ENCODE results near the gene PLEKHF1. TPM values are rescaled to one million over a fixed set of nuclear protein-coding genes. Genes with fewer than 3 reads are reported as not detected.

The PLEKHF1 gene
- total RNA-seq, 1 experiment from 2014 or later: 13.9 TPM

DNA sequence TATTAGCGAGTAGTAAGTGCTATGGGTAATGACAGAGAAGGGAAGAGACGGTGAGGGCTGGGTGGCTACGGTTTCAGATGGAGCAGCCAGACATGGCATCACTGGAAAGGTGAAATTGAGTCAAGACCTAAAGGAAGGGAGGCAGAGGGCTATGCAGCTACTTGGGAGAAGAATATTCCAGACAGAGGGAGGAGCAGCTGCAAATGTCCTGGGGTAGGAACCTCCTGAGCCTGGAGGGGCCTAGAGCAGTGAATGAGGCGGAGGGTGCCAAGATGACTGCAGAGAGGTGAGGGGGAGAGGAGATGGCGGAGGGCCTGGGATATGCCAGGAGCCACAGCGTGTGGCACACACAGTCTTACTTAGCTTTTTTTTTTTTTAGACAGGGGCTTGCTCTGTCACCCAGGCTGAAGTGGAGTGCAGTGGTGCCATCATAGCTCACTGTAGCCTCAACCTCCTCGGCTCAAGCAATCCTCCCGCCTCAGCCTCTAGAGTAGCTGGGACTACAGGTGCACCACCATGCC lies 21.1 kb downstream of the PLEKHF1 start:
- in situ Hi-C loops (cut with HindIII; ENCODE audit: low pct_unique_long_range_greater_than_20kb, low sequenced_read_pairs): no loop called here
- DNase-seq (ENCODE audit: low read depth, low spot score): no peak

DNA sequence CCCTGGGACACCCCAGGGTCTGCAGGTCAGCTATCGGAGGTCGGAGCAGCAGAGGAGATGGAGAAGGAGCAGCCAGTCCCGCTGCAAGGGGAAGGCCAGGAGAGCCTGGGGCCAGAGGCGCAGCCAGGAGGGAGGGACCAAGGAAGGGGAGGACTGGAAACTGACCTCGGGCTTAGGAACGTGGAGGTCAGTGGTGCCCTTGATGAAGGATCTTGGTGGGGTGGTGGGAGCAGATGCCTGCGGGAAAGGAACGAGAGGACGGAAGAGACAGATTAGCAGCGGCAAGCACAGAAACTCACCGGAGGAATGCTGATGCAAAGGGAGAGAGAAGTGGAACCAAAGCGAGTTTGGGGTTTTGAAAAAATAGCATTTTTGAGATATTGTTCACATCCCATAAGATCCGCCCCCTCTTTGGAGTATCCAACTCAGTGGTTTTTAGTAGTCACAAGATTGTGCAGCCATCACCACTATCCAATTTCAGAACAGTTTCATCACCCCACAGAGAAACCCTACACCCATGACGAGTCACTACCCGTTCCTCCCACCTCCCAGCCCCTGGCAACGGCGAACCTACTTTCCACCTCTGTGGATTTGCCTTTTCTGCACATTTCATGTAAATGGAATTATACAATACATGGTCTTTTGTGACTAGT lies 22.1 kb downstream of the PLEKHF1 start:
- DNase-seq (ENCODE audit: low read depth, low spot score): no peak
- in situ Hi-C loops (cut with HindIII; ENCODE audit: low pct_unique_long_range_greater_than_20kb, low sequenced_read_pairs): no loop called here

DNA sequence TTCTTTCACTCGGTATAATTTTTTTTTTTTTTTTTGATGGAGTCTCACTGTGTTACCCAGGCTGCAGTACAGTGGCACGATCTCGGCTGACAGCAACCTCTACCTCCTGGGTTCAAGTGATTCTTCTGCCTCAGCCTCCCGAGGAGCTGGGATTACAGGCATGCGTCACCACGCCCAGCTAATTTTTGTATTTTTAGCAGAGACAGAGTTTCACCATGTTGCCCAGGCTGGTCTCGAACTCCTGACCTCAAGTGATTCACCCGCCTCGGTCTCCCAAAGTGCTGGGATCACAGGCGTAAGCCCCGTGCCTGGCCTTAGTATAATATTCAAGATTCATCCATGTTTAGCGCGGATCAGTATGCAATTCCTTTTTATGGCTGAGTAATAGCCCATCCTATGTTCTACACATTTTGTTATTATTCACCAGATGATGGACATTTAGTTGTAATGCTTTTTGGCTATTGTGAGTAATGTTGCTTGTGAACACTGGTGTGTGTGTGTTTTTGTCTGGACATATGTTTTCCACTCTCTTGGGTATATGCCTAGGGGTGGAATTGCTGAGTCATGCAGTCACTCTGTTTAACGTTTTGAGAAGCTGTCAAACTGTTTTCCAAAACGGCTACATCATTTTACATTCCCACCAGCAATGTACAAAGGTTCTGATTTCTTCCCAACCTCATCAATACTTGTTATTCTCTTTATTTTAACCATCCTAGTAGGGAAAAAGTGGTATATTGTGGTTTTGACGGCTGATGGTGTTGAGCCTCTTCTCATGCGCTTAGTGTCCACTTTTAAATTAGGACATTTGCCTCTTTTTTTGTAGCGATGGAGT lies 22.9 kb downstream of the PLEKHF1 start:
- in situ Hi-C loops (cut with HindIII; ENCODE audit: low pct_unique_long_range_greater_than_20kb, low sequenced_read_pairs): no loop called here
- no peak for DNase-seq (ENCODE audit: low read depth, low spot score)

DNA sequence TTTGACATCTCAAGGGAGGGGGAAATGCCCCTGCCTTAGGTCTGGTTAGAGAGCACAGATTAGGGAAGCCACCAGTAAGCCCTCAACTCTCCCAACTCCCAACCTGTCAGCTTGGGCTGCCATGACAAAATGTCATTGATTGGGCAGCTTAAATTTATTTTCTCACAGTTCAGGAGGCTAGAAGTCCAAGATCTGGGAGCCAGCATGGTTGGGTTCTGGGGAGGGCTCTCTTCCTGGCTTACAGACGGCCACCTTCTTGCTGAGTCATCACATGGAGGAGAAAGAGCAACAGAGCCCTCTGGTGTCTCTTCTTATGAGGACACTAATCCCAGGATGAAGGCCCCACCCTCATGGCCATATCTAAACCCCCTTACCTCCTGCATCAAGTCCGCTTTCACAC lies 25.6 kb downstream of the PLEKHF1 start:
- in situ Hi-C loops (cut with HindIII; ENCODE audit: low pct_unique_long_range_greater_than_20kb, low sequenced_read_pairs): no loop called here
- peak; percentile 81 for DNase-seq (ENCODE audit: low read depth, low spot score)

DNA sequence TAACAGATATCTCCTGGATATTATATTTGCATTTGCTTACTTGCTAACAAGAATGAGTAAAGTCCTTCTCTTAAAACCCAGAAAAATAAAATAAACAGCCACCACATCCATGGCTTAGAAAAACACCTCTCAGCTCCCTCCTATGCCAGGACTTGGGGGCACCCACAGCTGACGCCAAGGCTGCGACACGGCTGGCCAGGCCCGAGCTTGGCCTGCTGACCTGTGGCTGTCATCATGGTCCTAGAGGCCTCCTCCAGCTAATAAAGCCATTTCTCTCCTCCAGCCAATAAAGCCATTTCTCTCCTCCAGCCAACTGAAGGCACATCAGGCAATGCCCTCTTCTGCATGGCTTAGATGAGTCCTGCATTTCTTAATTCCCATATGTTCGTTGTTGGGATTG lies 28.9 kb downstream of the PLEKHF1 start:
- DNase-seq (ENCODE audit: low read depth, low spot score): no peak
- in situ Hi-C loops (cut with HindIII; ENCODE audit: low pct_unique_long_range_greater_than_20kb, low sequenced_read_pairs): no loop called here

DNA sequence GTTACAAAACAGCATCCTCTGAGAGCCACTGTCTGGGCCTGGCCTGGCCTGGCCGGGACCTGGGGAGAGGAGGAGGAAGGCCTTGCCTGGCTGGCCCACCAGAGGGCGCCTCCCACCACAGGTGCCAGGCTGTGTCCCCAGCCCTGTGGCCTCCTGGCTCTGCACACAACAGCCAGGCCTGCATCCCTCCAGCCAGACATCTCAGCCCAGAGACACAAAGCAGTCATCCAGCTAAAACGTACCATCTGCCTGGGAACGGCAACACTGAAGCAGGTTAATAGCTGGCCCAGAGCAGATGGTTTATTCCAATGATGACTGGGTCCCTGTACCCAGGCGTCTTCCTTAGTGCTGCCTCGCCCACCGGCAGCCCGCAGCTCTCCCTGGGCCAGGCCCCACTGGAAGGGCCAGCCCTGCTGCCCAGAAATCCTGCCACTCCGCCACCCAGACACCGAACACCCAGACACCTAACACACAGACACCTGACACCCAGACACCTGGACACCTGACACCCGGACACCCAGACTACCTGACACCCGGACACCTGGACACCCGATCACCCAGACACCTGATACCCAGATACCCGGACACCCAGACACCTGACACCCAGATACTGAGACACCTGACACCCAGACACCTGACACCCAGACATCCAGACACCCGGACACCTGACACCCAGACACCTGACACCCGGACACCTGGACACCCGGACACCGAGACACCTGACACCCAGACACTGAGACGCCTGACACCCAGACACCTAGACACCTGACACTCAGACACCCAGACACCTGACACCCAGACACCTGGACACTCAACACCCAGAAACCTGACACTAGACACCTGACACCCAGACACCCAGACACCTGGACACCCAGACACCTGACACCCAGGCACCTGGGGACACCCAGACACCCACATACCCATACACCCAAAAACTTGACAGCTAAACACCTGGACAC lies 29.7 kb downstream of the PLEKHF1 start:
- in situ Hi-C loops (cut with HindIII; ENCODE audit: low pct_unique_long_range_greater_than_20kb, low sequenced_read_pairs): no loop called here
- DNase-seq (ENCODE audit: low read depth, low spot score): peak; percentile 83

DNA sequence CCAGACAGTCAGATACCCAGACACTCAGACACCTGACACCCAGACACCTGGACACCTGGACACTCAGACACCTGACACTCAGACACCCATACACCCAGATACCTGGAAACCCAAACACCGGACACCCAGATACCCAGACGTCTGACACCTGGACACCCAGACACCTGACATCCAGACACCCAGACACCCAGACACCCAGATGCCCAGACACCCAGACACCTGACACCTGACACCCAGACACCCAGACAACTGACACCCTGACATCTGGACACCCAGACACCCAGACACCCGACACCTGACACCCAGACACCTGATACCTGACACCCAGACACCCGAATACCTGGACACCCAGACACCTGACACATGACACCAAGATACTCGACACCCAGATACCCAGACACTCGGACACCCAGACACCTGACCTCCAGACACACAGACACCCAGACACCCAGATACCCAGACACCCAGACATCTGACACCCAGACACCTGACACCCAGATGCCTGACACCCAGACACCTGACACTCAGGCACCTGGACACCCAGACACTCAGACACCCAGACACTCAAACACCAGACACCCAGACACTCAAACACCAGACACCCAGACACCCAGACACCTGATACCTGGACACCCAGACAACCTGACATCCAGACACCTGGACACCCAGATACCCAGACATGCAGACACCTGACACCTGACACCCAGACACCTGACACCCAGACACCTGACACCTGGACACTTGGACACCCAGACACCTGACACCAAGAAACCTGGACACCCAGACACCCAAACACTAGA lies 30.7 kb downstream of the PLEKHF1 start:
- in situ Hi-C loops (cut with HindIII; ENCODE audit: low pct_unique_long_range_greater_than_20kb, low sequenced_read_pairs): no loop called here
- no peak for DNase-seq (ENCODE audit: low read depth, low spot score)

DNA sequence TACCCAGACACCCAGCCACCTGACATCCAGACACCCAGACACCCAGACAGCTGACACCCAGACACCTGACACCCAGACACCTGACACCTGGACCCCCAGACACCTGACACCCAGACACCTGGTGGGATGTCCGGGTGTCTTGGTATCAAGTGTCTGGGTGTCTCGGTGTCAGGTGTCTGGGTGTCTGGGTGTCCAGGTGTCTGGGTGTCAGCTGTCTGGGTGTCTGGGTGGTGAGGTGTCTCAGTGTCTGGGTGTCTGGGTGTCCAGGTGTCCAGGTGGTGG lies 31.2 kb downstream of the PLEKHF1 start:
- DNase-seq (ENCODE audit: low read depth, low spot score): no peak
- in situ Hi-C loops (cut with HindIII; ENCODE audit: low pct_unique_long_range_greater_than_20kb, low sequenced_read_pairs): no loop called here

DNA sequence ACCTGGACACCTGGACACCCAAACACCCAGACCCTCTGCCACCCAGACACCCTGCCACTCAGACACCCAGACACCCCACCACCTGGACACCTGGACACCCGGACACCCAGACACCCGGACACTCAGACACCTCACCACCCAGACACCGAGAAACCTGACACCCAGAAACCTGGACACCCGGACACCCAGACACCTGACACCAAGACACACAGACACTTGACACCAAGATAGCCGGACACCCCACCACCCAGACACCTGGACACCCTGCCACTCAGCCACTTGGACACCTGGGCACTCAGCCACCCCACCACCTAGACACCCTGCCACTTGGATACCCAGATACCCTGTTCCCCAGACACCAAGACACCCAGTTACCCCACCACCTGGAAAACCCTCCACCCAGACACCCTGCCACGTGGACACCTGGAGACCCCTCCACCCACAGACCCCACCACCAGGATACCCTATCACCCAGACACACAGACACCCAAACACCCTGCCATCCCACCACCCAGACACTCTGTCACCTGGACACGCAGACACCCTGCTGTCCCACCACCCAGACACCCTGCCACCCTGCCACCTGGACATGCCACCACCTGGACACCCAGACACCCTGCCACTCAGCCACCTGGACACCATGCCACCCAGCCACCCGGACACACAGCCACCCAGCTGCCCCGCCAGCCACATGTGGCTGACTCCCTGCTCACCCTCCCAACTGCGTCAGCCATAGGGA lies 32.4 kb downstream of the PLEKHF1 start:
- no peak for DNase-seq (ENCODE audit: low read depth, low spot score)
- in situ Hi-C loops (cut with HindIII; ENCODE audit: low pct_unique_long_range_greater_than_20kb, low sequenced_read_pairs): no loop called here

DNA sequence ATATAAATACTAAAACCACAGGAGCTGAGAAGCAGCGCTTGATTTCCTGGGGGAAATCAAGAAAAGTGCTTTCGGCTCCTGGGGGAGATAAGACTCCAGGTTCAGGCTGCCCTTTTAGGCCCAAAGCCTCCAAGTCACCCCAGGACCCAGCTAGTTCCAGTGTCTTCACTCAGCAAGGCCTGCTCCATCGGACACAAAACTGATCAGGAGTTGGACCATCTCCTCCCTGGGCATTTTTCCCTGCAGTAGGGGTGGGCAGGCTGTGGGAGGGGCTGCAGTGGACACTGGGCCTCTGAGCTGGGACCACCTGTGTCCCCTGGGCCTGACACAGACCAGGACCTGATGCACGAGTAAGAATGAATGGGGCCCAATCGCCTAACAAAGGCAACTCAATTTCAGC lies 34.6 kb downstream of the PLEKHF1 start:
- in situ Hi-C loops (cut with HindIII; ENCODE audit: low pct_unique_long_range_greater_than_20kb, low sequenced_read_pairs): no loop called here
- DNase-seq (ENCODE audit: low read depth, low spot score): no peak

DNA sequence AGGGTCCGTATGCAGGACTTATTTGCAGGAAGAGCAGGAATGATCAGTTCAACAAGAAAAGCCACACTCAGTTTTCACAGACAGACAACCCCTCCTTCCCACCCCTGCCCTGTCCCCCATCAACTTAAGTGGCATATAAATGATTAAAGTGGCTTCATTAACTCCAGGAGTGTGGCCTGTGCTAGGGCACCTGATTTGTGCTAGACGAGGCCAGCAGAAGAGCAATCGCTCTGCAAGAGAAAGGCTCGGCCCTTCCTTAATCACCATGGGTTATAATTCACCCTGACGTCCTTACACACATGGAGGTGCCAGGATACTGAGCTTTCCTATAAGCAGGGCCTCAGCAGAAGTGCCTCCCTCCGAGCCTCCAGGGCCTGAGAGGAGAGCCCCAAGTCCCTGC lies 35.2 kb downstream of the PLEKHF1 start:
- in situ Hi-C loops (cut with HindIII; ENCODE audit: low pct_unique_long_range_greater_than_20kb, low sequenced_read_pairs): no loop called here
- DNase-seq (ENCODE audit: low read depth, low spot score): no peak

DNA sequence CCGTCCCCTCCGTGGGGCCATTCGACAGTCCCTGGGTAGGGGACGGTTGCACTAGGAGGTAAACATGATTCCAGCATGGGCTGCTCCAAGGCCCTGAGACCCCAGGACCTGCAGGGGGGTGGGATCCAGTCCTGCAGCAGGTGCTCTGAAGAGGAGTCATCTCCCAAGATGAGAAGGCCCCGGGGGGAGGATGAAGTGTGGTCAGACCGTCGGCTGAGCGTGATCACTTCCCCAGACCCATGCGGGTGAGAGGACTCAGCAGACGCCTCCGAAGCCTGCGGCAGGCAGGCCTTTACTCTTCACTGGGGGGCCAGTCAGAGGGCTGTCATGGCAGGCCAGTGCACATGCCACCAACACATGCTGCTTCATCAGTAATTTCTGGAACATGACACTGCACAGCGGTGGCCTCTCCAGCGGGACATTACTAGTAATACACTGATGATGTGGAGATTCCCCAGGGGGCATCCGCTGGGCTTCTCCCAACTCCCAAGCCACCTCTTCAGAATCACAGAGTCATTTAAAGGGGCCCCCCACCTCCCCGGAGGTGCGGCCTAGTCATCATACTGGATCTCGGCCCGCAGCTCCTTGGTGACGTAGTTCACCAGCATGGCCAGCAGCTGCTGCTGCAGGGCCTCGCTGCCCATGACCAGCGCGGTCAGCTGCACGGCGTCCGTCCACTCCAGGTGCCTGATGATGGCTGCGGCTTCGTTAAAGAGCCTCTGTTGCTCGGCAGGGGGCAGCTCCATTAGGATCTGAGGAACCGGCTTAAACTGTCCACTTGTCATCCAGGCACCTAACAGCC lies 37.1 kb downstream of the PLEKHF1 start:
- in situ Hi-C loops (cut with HindIII; ENCODE audit: low pct_unique_long_range_greater_than_20kb, low sequenced_read_pairs): no loop called here
- no peak for DNase-seq (ENCODE audit: low read depth, low spot score)

DNA sequence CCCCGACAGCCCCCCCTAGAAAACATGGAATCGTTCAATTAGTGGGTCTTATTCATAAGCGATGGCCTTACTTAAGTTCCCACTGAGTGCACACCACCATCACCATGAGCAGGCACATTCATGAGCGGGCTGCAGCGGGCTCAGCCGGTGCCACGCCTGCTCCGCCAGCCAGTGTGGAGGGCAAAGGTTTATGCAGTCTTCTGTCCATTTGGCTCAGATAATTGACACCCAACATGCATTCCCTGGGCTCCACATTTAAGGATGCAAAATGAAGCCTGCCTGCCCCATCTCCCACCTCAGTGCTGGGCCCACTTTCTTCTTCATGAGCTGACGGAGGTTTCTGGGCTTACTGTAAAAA lies 37.7 kb downstream of the PLEKHF1 start:
- DNase-seq (ENCODE audit: low read depth, low spot score): no peak

DNA sequence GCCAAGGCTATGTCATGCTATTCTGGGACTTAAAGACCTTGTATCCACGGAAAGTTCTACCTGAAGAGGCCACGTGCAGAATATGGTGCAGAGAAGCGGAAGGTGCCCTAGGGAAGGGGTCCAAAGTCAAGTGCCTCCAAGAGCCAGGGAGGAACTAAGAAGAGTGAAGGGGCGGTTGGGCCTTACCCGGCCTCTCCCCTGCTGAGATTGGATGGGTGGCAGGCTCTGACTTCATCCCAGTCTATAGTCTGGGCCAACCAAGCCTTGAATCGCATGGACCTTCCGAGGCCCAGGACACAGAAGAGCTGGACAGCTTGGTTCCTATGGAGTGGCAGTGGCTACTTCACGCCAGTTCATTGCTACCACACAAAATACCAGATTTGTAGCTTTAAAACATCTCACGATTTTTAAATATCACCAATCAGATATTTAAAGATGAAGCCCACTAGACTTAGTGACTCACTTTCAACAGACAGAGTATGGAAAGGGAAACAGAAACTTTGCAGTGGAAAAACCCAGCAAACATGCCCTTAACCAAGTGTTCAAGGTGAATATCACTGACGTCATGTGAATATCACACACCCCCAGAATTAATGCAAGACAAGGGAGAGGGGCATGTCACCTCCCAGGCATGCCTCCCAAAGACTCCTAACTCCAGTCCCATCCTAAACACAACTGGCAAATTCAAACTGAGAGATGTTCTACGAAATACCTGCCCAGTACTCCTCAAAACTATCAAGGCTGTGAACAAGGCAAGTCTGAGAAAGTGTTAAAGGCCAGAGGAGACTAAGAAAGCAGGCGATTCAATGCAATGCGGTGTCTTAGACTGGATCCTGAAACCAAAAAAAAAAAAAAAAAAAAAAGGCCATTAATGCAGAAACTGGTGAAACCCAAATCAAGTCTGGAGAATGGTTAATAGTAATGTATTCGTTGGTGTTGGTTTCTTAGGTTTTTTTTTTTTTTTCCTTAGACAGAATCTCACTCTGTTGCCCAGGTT lies 39.6 kb downstream of the PLEKHF1 start:
- in situ Hi-C loops (cut with HindIII; ENCODE audit: low pct_unique_long_range_greater_than_20kb, low sequenced_read_pairs): no loop called here
- DNase-seq (ENCODE audit: low read depth, low spot score): no peak

More for the DNA sequence above, 37.7 kb downstream of the PLEKHF1 start:
- in situ Hi-C loops (cut with HindIII; ENCODE audit: low pct_unique_long_range_greater_than_20kb, low sequenced_read_pairs): no loop called here

DNA sequence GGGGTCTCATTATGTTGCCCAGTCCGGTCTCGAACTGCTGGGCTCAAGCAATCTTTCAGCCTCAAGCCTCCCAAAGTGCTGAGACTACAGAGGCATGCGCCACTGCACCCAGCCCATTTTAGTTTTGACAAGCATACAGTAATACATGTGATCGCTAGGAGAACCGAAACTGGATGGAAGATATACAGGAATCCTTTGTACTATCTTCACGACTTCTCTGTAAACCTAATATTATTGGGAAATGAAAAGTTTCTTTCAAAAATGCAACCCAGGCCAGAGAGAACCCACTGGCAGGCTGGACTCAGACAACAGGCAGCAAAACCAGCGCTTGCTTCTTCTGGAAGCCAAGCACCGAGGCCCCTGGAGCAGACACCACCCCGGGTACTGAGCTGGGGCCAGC lies 40.4 kb downstream of the PLEKHF1 start:
- DNase-seq (ENCODE audit: low read depth, low spot score): peak; percentile 87
- in situ Hi-C loops (cut with HindIII; ENCODE audit: low pct_unique_long_range_greater_than_20kb, low sequenced_read_pairs): no loop called here

Measured in SK-MEL-5 (cell line).